MM.1S (cell line): ENCODE results near the gene ZNF665.

ENCODE experiments used
- CTCF ChIP-seq: fragments of 300-600 bp; sonication (generic); IDR thresholded peaks from 2 replicates; pipeline ENCODE4 v1.5.1; 2016; ENCODE audit warnings: antibody characterized with exemption, low read length, mixed read lengths
- EZH2 ChIP-seq: fragments of 300-600 bp; sonication (generic); optimal IDR thresholded peaks from 2 replicates; pipeline ENCODE3; 2017; ENCODE audit warnings: low read depth, mild to moderate bottlenecking, antibody characterized with exemption, low read length, mixed read lengths
- EZH2phosphoT487 ChIP-seq: fragments of 300-600 bp; sonication (generic); IDR thresholded peaks from 2 replicates; pipeline ENCODE4 v1.6.1; 2018; ENCODE audit warnings: antibody characterized with exemption, low read length

GRCh38 chr19:53196777-53197396, 3.7 kb upstream of the ZNF665 start:
- TF ChIP-seq EZH2 (no peak), CTCF (no peak), EZH2phosphoT487 (no peak)
